Measurements from ENCODE around the gene NCOA1.

DNA sequence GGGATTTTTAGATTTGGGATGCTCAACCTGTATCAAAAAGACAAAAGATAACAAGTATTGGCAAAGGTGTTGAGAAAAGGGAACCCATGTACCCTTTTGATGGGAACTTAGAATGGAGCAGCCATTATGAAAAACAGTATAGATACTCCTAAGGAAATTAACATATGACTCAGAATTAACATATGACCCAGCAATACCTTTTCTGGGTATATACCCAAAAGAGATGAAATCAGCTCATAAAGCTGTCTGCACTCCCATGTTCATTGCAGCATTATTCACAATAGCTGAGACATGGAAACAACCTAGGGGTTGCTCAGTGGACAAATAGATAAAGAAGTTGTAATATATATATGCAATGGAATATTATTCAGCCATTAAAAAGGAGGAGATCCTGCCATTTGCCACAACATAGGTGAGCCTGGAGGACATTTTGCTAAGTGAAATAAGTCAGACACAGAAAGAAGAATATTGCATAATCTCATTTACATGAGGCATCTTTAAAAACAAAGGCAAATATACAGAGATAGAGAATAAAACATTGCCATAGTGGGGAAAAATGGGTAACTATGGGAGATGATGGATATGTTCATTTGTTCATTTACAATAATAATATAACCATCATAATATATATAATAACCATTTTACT, 160.1 kb downstream of the NCOA1 start:
- TF ChIP-seq CTCF (conservative IDR thresholded peaks at IDR 0.05; ENCODE audit: low read length): no peak
- no peak for TF ChIP-seq EZH2phosphoT487 (IDR thresholded peaks at IDR 0.05; ENCODE audit: borderline replicate concordance, low read depth, low read length)

Measured in OCI-LY7 (cell line).